ENCODE results near the gene NPPA. TPM values are rescaled to one million over a fixed set of nuclear protein-coding genes. Genes with fewer than 3 reads are reported as not detected.

NPPA gene
- total RNA-seq, 1 experiment from 2014 or later: not detected

DNA sequence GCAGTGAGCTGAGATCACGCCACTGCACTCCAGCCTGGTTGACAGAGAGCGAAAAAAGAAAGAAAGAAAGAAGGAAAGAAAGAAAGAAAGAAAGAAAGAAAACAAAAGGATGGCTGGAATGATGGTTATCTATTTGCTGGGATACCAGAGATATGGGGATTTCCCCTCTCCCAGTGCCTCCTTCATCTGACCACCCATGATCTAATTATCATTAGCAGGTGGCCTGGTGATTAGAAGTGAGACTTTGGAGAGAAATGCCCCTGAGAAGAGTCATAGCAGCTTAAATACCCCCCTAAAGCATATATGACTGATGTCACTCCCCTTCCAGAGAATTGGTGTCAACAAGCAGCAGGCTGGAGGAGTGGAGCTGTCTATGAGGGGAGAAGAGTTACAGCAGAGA is 12.5 kb upstream of the NPPA start:
- DNase-seq: no peak
- H3K27me3 ChIP-seq (ENCODE audit: control insufficient read depth, insufficient read depth, low read length): peaks cover 19% of the 10 kb centered on the region
- H3K4me3 ChIP-seq (ENCODE audit: insufficient read depth, low read depth, low read length): no peak overlapping the region
- no peaks in the 10 kb centered on the region for H3K36me3 ChIP-seq (replicated peaks; ENCODE audit: control insufficient read depth, insufficient read depth, low read length)

DNA sequence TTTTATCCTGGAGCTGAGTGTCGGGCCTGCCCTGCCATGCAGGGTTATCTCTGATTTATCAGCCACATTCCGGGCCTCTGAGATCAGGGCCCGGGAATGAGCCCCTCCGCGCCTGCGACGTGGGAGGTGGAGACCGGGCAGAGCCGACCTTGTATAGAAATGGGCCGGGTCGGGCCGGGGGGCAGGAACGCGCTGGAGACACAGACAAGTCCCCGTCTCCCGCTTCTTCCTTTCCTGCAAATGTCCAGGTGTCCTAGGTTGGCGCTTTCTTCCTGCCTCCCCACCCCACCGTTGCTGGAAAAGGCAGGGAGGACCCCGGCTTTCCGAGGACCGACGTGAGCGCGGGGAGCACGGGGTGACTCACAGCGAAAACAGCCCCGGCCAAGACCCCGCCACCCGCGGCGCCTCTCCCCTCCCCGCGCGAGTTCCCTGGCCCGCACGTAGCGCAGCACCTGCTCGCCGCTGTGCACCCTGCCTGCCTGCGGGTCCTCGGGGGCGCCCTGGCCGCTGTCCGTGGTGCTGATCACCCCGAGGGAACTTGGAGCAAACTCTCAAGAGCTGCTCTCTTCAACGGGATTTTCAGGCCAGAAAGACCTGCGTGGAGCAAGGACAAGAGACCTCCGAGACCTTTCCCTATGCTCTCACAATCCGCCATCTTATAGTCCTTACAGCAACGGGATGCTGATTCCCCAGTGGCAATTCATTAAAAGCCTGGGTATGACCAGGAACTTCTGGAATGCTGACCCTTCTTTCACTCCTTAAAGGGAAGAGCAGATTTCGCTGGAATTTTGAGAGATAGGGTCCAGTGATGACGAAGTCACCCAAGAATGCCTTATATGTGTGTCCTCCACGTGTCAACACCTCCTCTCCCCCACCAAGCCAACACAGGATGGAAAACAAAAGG is 11.6 kb upstream of the NPPA start:
- peak; percentile 95 for DNase-seq
- H3K27me3 ChIP-seq (ENCODE audit: control insufficient read depth, insufficient read depth, low read length): peaks cover 19% of the 10 kb centered on the region
- peak overlapping the region; percentile 27; the same call in 1 of the 2 replicates for H3K4me3 ChIP-seq (ENCODE audit: insufficient read depth, low read depth, low read length)
- H3K36me3 ChIP-seq (replicated peaks; ENCODE audit: control insufficient read depth, insufficient read depth, low read length): no peaks in the 10 kb centered on the region

DNA sequence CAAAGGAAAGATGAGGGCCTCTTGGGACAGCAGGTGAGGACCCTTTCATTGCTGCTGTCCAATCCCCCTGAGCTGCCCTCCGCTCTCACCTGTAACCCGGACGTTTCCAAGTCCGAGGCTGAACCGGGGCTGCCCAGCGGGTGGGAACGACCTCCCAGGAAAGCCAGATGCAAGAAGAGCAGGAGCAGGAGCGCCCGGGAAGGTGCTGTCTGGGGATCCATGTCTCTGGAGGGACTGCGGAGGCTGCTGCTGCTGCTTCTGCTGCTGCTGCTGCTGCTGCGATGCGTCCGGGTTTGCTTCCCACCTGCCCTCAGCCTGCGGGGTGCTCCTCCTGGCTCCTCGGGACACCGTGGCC is 11.0 kb upstream of the NPPA start, which contains the start of gene NPPB:
Gene NPPB (minus strand): TSS at position 333 of the 355 bp plus-strand sequence. CDS start 112 bp downstream, at position 221.
- no peak for DNase-seq
- Histone ChIP-seq H3K4me3 (ENCODE audit: insufficient read depth, low read depth, low read length) (peak within 1 kb of the TSS; percentile 27; the same call in 1 of the 2 replicates), H3K27me3 (ENCODE audit: control insufficient read depth, insufficient read depth, low read length) (peaks cover 19% of the 10 kb centered on the region), H3K36me3 (replicated peaks; ENCODE audit: control insufficient read depth, insufficient read depth, low read length) (no peaks in the 10 kb centered on the region)

DNA sequence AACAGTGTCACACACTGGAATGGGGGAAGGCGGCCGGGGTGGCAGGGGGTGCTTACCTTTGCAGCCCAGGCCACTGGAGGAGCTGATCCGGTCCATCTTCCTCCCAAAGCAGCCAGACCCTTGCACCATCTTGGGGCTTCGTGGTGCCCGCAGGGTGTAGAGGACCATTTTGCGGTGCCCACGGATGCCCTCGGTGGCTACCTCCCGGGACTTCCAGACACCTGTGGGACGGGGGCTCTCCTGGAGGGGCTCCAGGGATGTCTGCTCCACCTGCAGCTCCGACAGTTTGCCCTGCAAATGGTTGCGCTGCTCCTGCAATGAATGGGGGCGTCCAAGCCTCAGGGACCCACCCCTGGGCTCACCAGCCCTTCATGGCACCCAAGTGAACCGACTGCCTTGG is 10.6 kb upstream of the NPPA start:
- peak; percentile 29 for DNase-seq
- Histone ChIP-seq H3K27me3 (ENCODE audit: control insufficient read depth, insufficient read depth, low read length) (peaks cover 19% of the 10 kb centered on the region), H3K36me3 (replicated peaks; ENCODE audit: control insufficient read depth, insufficient read depth, low read length) (no peaks in the 10 kb centered on the region), H3K4me3 (ENCODE audit: insufficient read depth, low read depth, low read length) (no peak overlapping the region)

DNA sequence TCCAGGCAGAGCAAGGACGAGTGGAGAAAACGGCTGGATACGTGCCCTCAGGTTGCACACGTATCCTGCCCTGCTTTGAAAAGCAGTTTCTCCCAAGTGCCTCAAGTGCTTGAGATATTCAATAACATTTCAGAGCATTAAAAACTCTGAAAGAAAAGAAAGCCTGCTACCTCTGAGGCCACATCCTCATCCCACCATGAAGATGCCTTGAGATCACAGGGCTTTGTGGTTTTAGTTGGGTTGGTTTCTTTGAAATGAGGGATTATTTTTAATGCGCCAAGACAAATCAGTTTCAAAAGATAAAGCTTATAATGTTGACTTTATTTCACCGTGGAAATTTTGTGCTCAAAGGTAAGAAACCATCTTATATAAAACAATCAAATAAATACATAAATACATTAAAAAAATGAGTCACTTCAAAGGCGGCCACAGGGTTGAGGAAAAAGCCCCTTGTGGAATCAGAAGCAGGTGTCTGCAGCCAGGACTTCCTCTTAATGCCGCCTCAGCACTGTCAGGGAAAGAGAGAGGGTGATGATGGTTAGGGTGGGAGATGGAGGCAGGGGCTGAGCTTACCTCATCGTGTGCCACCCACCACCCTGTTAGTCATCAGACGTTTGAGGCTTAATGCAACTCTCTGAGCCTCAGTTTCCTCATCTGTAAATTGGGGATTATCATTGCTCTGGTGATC is 9.7 kb upstream of the NPPA start:
- no peak overlapping the region for H3K4me3 ChIP-seq (ENCODE audit: insufficient read depth, low read depth, low read length)
- H3K27me3 ChIP-seq (ENCODE audit: control insufficient read depth, insufficient read depth, low read length): peaks cover 19% of the 10 kb centered on the region
- DNase-seq: no peak

DNA sequence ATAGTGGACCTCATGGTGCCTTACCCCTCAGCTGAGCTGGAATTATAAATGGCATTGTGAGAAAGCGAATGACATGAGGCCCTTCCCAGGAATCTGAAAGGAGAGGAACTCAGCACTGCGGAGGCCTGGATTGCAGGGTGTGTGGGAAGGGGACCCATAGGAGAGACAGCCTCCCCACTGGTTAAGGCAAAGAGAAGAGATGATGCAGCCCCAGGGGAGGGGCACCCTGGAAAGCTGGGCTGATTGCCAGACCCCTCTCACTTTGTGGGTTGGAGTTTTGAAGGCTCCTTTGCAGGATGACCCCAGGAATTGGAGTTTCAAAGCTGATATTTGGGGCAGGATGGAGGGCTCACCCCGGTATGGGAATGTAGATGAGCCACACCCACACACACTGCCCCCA is 9.1 kb upstream of the NPPA start:
- Histone ChIP-seq H3K4me3 (ENCODE audit: insufficient read depth, low read depth, low read length) (no peak overlapping the region), H3K36me3 (replicated peaks; ENCODE audit: control insufficient read depth, insufficient read depth, low read length) (no peaks in the 10 kb centered on the region), H3K27me3 (ENCODE audit: control insufficient read depth, insufficient read depth, low read length) (peaks cover 19% of the 10 kb centered on the region)
- DNase-seq: no peak

More for the DNA sequence above, 9.7 kb upstream of the NPPA start:
- no peaks in the 10 kb centered on the region for H3K36me3 ChIP-seq (replicated peaks; ENCODE audit: control insufficient read depth, insufficient read depth, low read length)

DNA sequence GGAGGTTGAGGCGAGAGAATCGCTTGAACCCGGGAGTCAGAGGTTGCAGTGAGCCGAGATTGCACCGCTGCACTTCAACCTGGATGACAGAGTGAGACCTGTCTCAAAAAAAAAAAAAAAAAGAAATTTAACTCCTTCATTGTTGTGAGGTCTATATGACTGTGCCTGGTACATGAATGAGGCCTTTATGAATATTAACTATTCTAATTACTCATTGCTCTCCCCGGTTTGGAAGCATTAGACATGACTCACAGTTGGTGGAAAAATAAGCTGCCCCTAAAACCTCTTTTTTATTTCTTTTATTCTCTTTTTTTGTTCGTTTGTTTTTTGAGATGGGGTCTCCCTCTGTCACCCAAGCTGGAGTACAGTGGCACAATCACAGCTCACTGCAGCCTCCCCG is 7.8 kb upstream of the NPPA start:
- Histone ChIP-seq H3K36me3 (replicated peaks; ENCODE audit: control insufficient read depth, insufficient read depth, low read length) (no peaks in the 10 kb centered on the region), H3K4me3 (ENCODE audit: insufficient read depth, low read depth, low read length) (no peak overlapping the region), H3K27me3 (ENCODE audit: control insufficient read depth, insufficient read depth, low read length) (peaks cover 14% of the 10 kb centered on the region)
- DNase-seq: no peak

DNA sequence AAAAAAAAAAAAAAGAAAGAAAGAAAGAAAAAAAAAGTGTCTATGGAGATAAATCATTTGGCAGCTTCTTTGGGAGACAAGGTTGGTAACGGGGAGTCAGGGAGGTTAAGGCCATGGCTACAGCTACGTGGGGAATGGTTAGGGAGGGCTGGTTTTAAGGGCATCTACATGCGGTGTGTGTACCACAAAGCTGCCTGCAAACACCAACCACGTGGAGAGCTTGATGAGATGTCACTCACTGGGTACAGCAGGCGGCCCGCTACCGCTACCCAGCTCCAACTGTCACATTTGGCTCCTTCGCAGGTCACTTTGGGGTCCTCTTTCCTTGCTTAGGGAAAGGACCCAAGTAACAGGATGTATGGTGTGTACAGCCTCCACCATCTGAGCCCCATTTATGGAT is 6.9 kb upstream of the NPPA start:
- Histone ChIP-seq H3K4me3 (ENCODE audit: insufficient read depth, low read depth, low read length) (no peak overlapping the region), H3K27me3 (ENCODE audit: control insufficient read depth, insufficient read depth, low read length) (peaks cover 14% of the 10 kb centered on the region)
- no peak for DNase-seq

DNA sequence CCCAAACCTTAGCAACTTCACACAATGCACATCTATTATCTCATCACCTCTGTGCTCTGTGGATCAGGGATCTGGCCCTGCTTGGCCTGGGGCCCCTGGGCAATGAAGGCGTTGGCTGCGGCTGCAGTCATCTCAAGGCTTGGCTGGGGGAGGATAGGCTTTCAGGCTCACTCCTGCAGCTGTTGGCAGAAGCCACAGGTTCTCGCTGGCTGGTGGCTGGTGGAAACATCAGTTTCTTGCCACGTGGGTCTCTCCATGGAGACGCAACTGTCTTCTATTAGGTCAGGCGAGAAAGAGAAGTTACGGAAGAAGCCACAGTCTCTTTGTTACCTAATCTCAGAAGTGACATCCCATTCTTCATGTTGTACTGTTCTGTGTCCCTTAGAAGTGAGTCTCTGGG is 3.6 kb upstream of the NPPA start:
- H3K36me3 ChIP-seq (replicated peaks; ENCODE audit: control insufficient read depth, insufficient read depth, low read length): 0 out of 2 replicates have a peak, but pooled peaks cover 1% of the 10 kb centered on the region
- no peak overlapping the region for H3K4me3 ChIP-seq (ENCODE audit: insufficient read depth, low read depth, low read length)
- H3K27me3 ChIP-seq (ENCODE audit: control insufficient read depth, insufficient read depth, low read length): no peaks in the 10 kb centered on the region
- DNase-seq: no peak

More for the DNA sequence above, 6.9 kb upstream of the NPPA start:
- H3K36me3 ChIP-seq (replicated peaks; ENCODE audit: control insufficient read depth, insufficient read depth, low read length): no peaks in the 10 kb centered on the region

DNA sequence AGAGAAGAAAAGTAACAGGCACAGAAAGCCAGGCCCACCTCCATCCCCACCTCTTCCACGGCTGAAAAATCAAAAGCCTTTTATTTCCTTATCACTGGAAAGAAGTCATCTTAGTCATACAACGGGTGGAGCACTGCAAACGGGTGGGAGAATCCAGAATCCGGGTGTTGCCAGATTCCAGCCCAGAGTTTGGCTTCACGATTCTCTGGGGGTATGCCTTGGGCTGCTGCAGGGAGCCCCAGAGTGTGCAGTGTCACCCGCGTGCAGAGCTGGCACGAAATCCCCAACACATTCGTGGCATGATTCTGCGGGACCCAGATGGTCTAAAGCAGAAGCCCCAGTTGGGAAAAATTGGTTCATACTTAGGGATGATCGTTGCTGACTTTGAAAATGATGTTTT is 2.6 kb upstream of the NPPA start:
- peak; percentile 51 for DNase-seq
- no peaks in the 10 kb centered on the region for H3K27me3 ChIP-seq (ENCODE audit: control insufficient read depth, insufficient read depth, low read length)
- peaks cover 5% of the 10 kb centered on the region; the same call in 1 of the 2 replicates for H3K36me3 ChIP-seq (replicated peaks; ENCODE audit: control insufficient read depth, insufficient read depth, low read length)
- H3K4me3 ChIP-seq (ENCODE audit: insufficient read depth, low read depth, low read length): no peak overlapping the region

DNA sequence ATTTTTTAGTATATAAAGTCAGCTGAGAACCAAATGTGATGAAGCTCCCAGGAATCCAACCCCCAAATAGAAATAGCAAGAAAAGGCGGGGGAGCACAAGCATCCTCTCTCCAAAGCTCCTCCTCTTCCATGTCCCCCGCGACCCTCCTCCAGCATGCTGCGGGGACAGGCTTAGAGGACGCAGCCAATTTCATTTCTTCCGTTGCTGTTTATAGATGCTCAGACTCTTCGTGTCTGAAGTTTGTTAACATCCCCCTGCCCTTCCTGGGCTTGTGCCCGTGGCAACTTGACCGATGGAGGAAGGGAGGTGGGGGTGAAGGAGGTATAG is 754 bp upstream of the NPPA start:
- peak; percentile 20 for DNase-seq
- Histone ChIP-seq H3K27me3 (ENCODE audit: control insufficient read depth, insufficient read depth, low read length) (no peaks in the 10 kb centered on the region), H3K4me3 (ENCODE audit: insufficient read depth, low read depth, low read length) (no peak overlapping the region), H3K36me3 (replicated peaks; ENCODE audit: control insufficient read depth, insufficient read depth, low read length) (peaks cover 10% of the 10 kb centered on the region)

DNA sequence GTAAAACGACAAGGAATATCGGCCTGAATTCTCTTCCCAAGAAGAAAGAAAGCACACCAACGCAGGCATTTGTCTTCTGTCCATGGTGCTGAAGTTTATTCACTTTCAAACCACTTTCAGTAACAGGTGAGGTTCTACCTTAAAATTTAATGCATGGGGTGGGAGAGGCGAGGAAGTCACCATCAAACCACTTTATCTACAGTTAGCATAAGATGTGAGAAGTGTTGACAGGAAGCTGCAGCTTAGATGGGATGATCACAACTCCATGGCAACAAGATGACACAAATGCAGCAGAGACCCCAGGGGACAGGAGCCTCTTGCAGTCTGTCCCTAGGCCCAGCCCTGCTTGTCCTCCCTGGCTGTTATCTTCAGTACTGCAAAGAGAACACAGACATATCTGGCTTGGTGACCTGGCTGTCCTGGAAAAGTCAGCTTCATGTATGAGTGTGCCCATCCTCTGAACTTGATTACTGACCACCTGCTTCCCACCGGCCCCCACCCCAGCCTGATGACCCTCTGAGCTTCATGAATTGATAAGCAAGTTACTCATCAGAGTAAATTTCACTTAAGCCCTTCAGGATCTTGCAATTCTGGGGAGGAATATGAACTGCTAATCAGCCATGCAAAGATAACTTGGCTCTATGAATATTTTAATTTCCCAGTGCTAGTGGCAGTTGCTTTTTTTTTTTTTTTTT is 1.8 kb downstream of the NPPA start:
- Histone ChIP-seq H3K36me3 (replicated peaks; ENCODE audit: control insufficient read depth, insufficient read depth, low read length) (peaks cover 26% of the 10 kb centered on the region), H3K27me3 (ENCODE audit: control insufficient read depth, insufficient read depth, low read length) (no peaks in the 10 kb centered on the region), H3K4me3 (ENCODE audit: insufficient read depth, low read depth, low read length) (no peak overlapping the region)
- DNase-seq: peak; percentile 80

DNA sequence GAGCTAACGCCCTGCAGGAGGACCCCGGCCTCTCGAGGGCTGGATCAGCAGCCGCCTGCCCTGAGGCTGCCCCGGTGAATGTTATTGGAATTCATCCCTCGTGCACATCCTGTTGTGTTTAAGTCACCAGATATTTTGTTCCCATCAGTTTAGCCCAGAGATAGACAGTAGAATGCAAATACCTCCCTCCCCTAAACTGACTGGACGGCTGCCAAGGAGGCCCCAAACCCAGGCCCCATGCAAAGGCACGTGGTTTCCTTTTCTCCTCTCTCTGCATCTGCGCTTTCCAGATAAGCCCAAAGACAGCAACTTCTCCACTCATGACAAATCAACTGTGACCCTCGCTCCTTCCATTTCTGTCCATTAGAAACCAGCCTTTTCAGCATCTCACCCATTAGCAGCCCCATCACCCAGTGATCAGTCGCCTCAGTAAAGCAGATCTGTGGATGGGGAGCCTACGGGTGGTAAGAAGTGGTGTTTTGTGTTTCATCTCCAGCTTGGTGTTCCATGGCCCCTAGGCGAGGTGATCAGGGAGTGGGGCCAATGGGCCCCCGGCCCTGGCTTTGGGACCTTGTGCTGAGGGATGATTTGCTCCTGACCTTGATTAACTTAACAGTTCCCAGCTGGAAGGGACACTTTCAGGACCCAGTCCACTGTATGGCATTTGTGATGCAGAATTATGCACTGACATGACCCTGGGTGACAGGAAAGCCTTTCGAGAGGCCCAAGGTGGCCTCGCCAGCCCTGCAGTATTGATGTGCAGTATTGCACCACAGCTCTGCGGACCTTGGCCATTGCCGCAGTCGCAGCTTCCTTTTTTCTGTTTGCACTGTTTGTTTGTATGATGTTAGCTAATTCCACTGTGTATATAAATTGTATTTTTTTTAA is 5.2 kb downstream of the NPPA start:
- DNase-seq: peak; percentile 30
- Histone ChIP-seq H3K4me3 (ENCODE audit: insufficient read depth, low read depth, low read length) (no peak overlapping the region), H3K36me3 (replicated peaks; ENCODE audit: control insufficient read depth, insufficient read depth, low read length) (peaks cover 46% of the 10 kb centered on the region), H3K27me3 (ENCODE audit: control insufficient read depth, insufficient read depth, low read length) (no peaks in the 10 kb centered on the region)

Measured in H7 (cell line).